ENCODE results near the gene POU6F2.
"Not testable (repeated sequence)": the region's sequence is repeated elsewhere in the genome, so short reads cannot be mapped to it uniquely, and the experiment has no call there.

POU6F2 gene

GRCh38 chr7:38978491-38978890 is 782 bp downstream of the POU6F2 start:
- Histone ChIP-seq H3K9ac (ENCODE audit: low read depth in 1 of 2, low read length in 2 of 2) (no peak overlapping the region), H3K36me3 (ENCODE audit: control insufficient read depth in 2 of 2, insufficient read depth in 2 of 2, low read length in 2 of 2) (no peaks in the 10 kb centered on the region), H3K27ac (ENCODE audit: low read depth in 2 of 2, low read length in 2 of 2) (no peak overlapping the region), H3K4me1 (ENCODE audit: control insufficient read depth in 2 of 2, insufficient read depth in 2 of 2, low read length in 2 of 2) (no peaks in the 10 kb centered on the region), H3K27me3 (ENCODE audit: control insufficient read depth in 2 of 2, insufficient read depth in 2 of 2, low read length in 2 of 2) (peaks cover 0 to 5% of the 10 kb centered on the region in 2 donors), H3K9me3 (ENCODE audit: control insufficient read depth in 2 of 2, low read length in 2 of 2) (no peaks in the 10 kb centered on the region), H3K4me3 (ENCODE audit: low read length in 2 of 2) (no peak overlapping the region)

- no peaks in the 10 kb centered on the region for H3K9me3 ChIP-seq (ENCODE audit: control insufficient read depth in 2 of 2, low read length in 2 of 2)
- H3K36me3 ChIP-seq (ENCODE audit: control insufficient read depth in 2 of 2, insufficient read depth in 2 of 2, low read length in 2 of 2): no peaks in the 10 kb centered on the region
- H3K9ac ChIP-seq (ENCODE audit: low read depth in 1 of 2, low read length in 2 of 2): no peak overlapping the region
- no peaks in the 10 kb centered on the region for H3K27me3 ChIP-seq (ENCODE audit: control insufficient read depth in 2 of 2, insufficient read depth in 2 of 2, low read length in 2 of 2)
- no peak overlapping the region for H3K27ac ChIP-seq (ENCODE audit: low read depth in 2 of 2, low read length in 2 of 2)
- no peak overlapping the region for H3K4me3 ChIP-seq (ENCODE audit: low read length in 2 of 2)
- H3K4me1 ChIP-seq (ENCODE audit: control insufficient read depth in 2 of 2, insufficient read depth in 2 of 2, low read length in 2 of 2): no peaks in the 10 kb centered on the region
Measured at GRCh38 chr7:38992203-38992602, 14.5 kb downstream of the POU6F2 start.

- H3K27me3 ChIP-seq (ENCODE audit: control insufficient read depth in 2 of 2, insufficient read depth in 2 of 2, low read length in 2 of 2): no peaks in the 10 kb centered on the region
- H3K27ac ChIP-seq (ENCODE audit: low read depth in 2 of 2, low read length in 2 of 2): no peak overlapping the region
- no peaks in the 10 kb centered on the region for H3K36me3 ChIP-seq (ENCODE audit: control insufficient read depth in 2 of 2, insufficient read depth in 2 of 2, low read length in 2 of 2)
- H3K9ac ChIP-seq (ENCODE audit: low read depth in 1 of 2, low read length in 2 of 2): no peak overlapping the region
- H3K4me1 ChIP-seq (ENCODE audit: control insufficient read depth in 2 of 2, insufficient read depth in 2 of 2, low read length in 2 of 2): no peaks in the 10 kb centered on the region
- no peaks in the 10 kb centered on the region for H3K9me3 ChIP-seq (ENCODE audit: control insufficient read depth in 2 of 2, low read length in 2 of 2)
- H3K4me3 ChIP-seq (ENCODE audit: low read length in 2 of 2): no peak overlapping the region
Measured at GRCh38 chr7:39001595-39001994, 23.9 kb downstream of the POU6F2 start.

GRCh38 chr7:39002755-39003154 is 25.0 kb downstream of the POU6F2 start:
- H3K27me3 ChIP-seq (ENCODE audit: control insufficient read depth in 2 of 2, insufficient read depth in 2 of 2, low read length in 2 of 2): no peaks in the 10 kb centered on the region
- H3K4me3 ChIP-seq (ENCODE audit: low read length in 2 of 2): no peak overlapping the region
- no peaks in the 10 kb centered on the region for H3K36me3 ChIP-seq (ENCODE audit: control insufficient read depth in 2 of 2, insufficient read depth in 2 of 2, low read length in 2 of 2)
- H3K9ac ChIP-seq (ENCODE audit: low read depth in 1 of 2, low read length in 2 of 2): no peak overlapping the region
- H3K4me1 ChIP-seq (ENCODE audit: control insufficient read depth in 2 of 2, insufficient read depth in 2 of 2, low read length in 2 of 2): no peaks in the 10 kb centered on the region
- no peak overlapping the region for H3K27ac ChIP-seq (ENCODE audit: low read depth in 2 of 2, low read length in 2 of 2)
- H3K9me3 ChIP-seq (ENCODE audit: control insufficient read depth in 2 of 2, low read length in 2 of 2): no peaks in the 10 kb centered on the region

- Histone ChIP-seq H3K27ac (ENCODE audit: low read depth in 2 of 2, low read length in 2 of 2) (no peak overlapping the region), H3K4me1 (ENCODE audit: control insufficient read depth in 2 of 2, insufficient read depth in 2 of 2, low read length in 2 of 2) (no peaks in the 10 kb centered on the region), H3K36me3 (ENCODE audit: control insufficient read depth in 2 of 2, insufficient read depth in 2 of 2, low read length in 2 of 2) (no peaks in the 10 kb centered on the region), H3K4me3 (ENCODE audit: low read length in 2 of 2) (no peak overlapping the region), H3K9me3 (ENCODE audit: control insufficient read depth in 2 of 2, low read length in 2 of 2) (no peaks in the 10 kb centered on the region), H3K27me3 (ENCODE audit: control insufficient read depth in 2 of 2, insufficient read depth in 2 of 2, low read length in 2 of 2) (no peaks in the 10 kb centered on the region), H3K9ac (ENCODE audit: low read depth in 1 of 2, low read length in 2 of 2) (no peak overlapping the region)
Measured at GRCh38 chr7:39005036-39005435, 27.3 kb downstream of the POU6F2 start.

- no peaks in the 10 kb centered on the region for H3K4me1 ChIP-seq (ENCODE audit: control insufficient read depth in 2 of 2, insufficient read depth in 2 of 2, low read length in 2 of 2)
- no peaks in the 10 kb centered on the region for H3K27me3 ChIP-seq (ENCODE audit: control insufficient read depth in 2 of 2, insufficient read depth in 2 of 2, low read length in 2 of 2)
- H3K4me3 ChIP-seq (ENCODE audit: low read length in 2 of 2): no peak overlapping the region
Measured at GRCh38 chr7:39005461-39005860, 27.8 kb downstream of the POU6F2 start.

GRCh38 chr7:39013049-39013939 is 35.6 kb downstream of the POU6F2 start:
- not testable (repeated sequence) for H3K4me3 ChIP-seq (ENCODE audit: low read length in 2 of 2); H3K4me1 ChIP-seq (ENCODE audit: control insufficient read depth in 2 of 2, insufficient read depth in 2 of 2, low read length in 2 of 2); H3K9me3 ChIP-seq (ENCODE audit: control insufficient read depth in 2 of 2, low read length in 2 of 2); H3K27me3 ChIP-seq (ENCODE audit: control insufficient read depth in 2 of 2, insufficient read depth in 2 of 2, low read length in 2 of 2); H3K36me3 ChIP-seq (ENCODE audit: control insufficient read depth in 2 of 2, insufficient read depth in 2 of 2, low read length in 2 of 2); H3K27ac ChIP-seq (ENCODE audit: low read depth in 2 of 2, low read length in 2 of 2); H3K9ac ChIP-seq (ENCODE audit: low read depth in 1 of 2, low read length in 2 of 2)

More at GRCh38 chr7:39005461-39005860, 27.8 kb downstream of the POU6F2 start:
- H3K9ac ChIP-seq (ENCODE audit: low read depth in 1 of 2, low read length in 2 of 2): no peak overlapping the region
- H3K36me3 ChIP-seq (ENCODE audit: control insufficient read depth in 2 of 2, insufficient read depth in 2 of 2, low read length in 2 of 2): no peaks in the 10 kb centered on the region
- H3K9me3 ChIP-seq (ENCODE audit: control insufficient read depth in 2 of 2, low read length in 2 of 2): no peaks in the 10 kb centered on the region
- no peak overlapping the region for H3K27ac ChIP-seq (ENCODE audit: low read depth in 2 of 2, low read length in 2 of 2)

GRCh38 chr7:39016609-39017008 is 38.9 kb downstream of the POU6F2 start:
- Histone ChIP-seq H3K27ac (ENCODE audit: low read depth in 2 of 2, low read length in 2 of 2) (no peak overlapping the region), H3K27me3 (ENCODE audit: control insufficient read depth in 2 of 2, insufficient read depth in 2 of 2, low read length in 2 of 2) (no peaks in the 10 kb centered on the region)

GRCh38 chr7:39017369-39017915 is 39.7 kb downstream of the POU6F2 start:
- Histone ChIP-seq H3K4me1 (ENCODE audit: control insufficient read depth in 2 of 2, insufficient read depth in 2 of 2, low read length in 2 of 2) (no peaks in the 10 kb centered on the region), H3K27me3 (ENCODE audit: control insufficient read depth in 2 of 2, insufficient read depth in 2 of 2, low read length in 2 of 2) (no peaks in the 10 kb centered on the region), H3K9me3 (ENCODE audit: control insufficient read depth in 2 of 2, low read length in 2 of 2) (no peaks in the 10 kb centered on the region), H3K36me3 (ENCODE audit: control insufficient read depth in 2 of 2, insufficient read depth in 2 of 2, low read length in 2 of 2) (no peaks in the 10 kb centered on the region), H3K9ac (ENCODE audit: low read depth in 1 of 2, low read length in 2 of 2) (no peak overlapping the region), H3K4me3 (ENCODE audit: low read length in 2 of 2) (no peak overlapping the region), H3K27ac (ENCODE audit: low read depth in 2 of 2, low read length in 2 of 2) (no peak overlapping the region)

More at GRCh38 chr7:39016609-39017008, 38.9 kb downstream of the POU6F2 start:
- Histone ChIP-seq H3K9ac (ENCODE audit: low read depth in 1 of 2, low read length in 2 of 2) (no peak overlapping the region), H3K4me3 (ENCODE audit: low read length in 2 of 2) (no peak overlapping the region), H3K4me1 (ENCODE audit: control insufficient read depth in 2 of 2, insufficient read depth in 2 of 2, low read length in 2 of 2) (no peaks in the 10 kb centered on the region), H3K9me3 (ENCODE audit: control insufficient read depth in 2 of 2, low read length in 2 of 2) (no peaks in the 10 kb centered on the region), H3K36me3 (ENCODE audit: control insufficient read depth in 2 of 2, insufficient read depth in 2 of 2, low read length in 2 of 2) (no peaks in the 10 kb centered on the region)

- no peaks in the 10 kb centered on the region for H3K27me3 ChIP-seq (ENCODE audit: control insufficient read depth in 2 of 2, insufficient read depth in 2 of 2, low read length in 2 of 2)
- H3K9me3 ChIP-seq (ENCODE audit: control insufficient read depth in 2 of 2, low read length in 2 of 2): no peaks in the 10 kb centered on the region
Measured at GRCh38 chr7:39022796-39023195, 45.1 kb downstream of the POU6F2 start.

More at GRCh38 chr7:39022796-39023195, 45.1 kb downstream of the POU6F2 start:
- H3K36me3 ChIP-seq (ENCODE audit: control insufficient read depth in 2 of 2, insufficient read depth in 2 of 2, low read length in 2 of 2): no peaks in the 10 kb centered on the region
- H3K27ac ChIP-seq (ENCODE audit: low read depth in 2 of 2, low read length in 2 of 2): no peak overlapping the region
- H3K4me3 ChIP-seq (ENCODE audit: low read length in 2 of 2): no peak overlapping the region
- no peak overlapping the region for H3K9ac ChIP-seq (ENCODE audit: low read depth in 1 of 2, low read length in 2 of 2)
- no peaks in the 10 kb centered on the region for H3K4me1 ChIP-seq (ENCODE audit: control insufficient read depth in 2 of 2, insufficient read depth in 2 of 2, low read length in 2 of 2)
